Measurements from ENCODE around the gene SLC12A7. TPM values are rescaled to one million over a fixed set of nuclear protein-coding genes. Genes with fewer than 3 reads are reported as not detected.

Gene SLC12A7
- polyA plus RNA-seq, 1 donor (not counting 4 experiments of a cell fraction or from before 2014, with no cell fraction given), result 1.5 TPM

DNA sequence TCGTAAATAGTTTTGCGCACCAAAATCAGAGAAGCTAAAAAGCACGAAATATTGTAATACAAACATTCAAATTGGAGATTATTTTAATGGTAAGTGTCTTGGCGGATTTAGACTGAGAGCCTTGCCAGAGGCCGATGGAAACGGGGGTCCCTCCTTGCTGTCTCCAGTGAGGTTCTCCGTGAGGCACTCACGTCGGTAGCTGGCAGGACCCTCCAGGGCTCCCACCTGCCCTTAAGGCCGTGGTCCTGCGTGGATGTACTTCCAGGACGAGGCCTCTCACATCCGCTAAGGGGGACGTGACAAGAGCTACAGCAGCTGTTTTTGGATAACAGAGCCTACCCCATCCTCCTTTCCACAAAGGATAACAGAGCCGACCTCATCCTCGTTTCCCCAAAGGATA is 95.4 kb downstream of the SLC12A7 start:
- TF ChIP-seq, protein P1, sequence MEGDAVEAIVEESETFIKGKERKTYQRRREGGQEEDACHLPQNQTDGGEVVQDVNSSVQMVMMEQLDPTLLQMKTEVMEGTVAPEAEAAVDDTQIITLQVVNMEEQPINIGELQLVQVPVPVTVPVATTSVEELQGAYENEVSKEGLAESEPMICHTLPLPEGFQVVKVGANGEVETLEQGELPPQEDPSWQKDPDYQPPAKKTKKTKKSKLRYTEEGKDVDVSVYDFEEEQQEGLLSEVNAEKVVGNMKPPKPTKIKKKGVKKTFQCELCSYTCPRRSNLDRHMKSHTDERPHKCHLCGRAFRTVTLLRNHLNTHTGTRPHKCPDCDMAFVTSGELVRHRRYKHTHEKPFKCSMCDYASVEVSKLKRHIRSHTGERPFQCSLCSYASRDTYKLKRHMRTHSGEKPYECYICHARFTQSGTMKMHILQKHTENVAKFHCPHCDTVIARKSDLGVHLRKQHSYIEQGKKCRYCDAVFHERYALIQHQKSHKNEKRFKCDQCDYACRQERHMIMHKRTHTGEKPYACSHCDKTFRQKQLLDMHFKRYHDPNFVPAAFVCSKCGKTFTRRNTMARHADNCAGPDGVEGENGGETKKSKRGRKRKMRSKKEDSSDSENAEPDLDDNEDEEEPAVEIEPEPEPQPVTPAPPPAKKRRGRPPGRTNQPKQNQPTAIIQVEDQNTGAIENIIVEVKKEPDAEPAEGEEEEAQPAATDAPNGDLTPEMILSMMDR (optimal IDR thresholded peaks at IDR 0.05 in 1 of 3, IDR thresholded peaks at IDR 0.05 in 1 of 3, conservative IDR thresholded peaks at IDR 0.05 in 1 of 3; ENCODE audit: extremely low read depth in 1 of 3, insufficient read depth in 2 of 3, low read length in 3 of 3), result no peak
- no peak for TF ChIP-seq EZH2 (IDR thresholded peaks at IDR 0.05; ENCODE audit: low read length)
- Histone ChIP-seq H3K9me3 (ENCODE audit: control insufficient read depth, low read depth, low read length) (no peaks in the 10 kb centered on the region), H3K36me3 (ENCODE audit: control insufficient read depth in 2 of 2, extremely low read depth in 1 of 2, insufficient read depth in 2 of 2, low read length in 2 of 2) (no peaks in the 10 kb centered on the region), H4K20me1 (ENCODE audit: control insufficient read depth, extremely low read depth, insufficient read depth, low read length) (no peaks in the 10 kb centered on the region), H2AFZ (ENCODE audit: control insufficient read depth, low read length) (no peak overlapping the region), H3K4me2 (ENCODE audit: control insufficient read depth, extremely low read depth, insufficient read depth, low read depth, low read length) (no peak overlapping the region), H3K9me1 (ENCODE audit: control insufficient read depth, extremely low read depth, insufficient read depth, low read length) (no peaks in the 10 kb centered on the region), H3K79me2 (ENCODE audit: control insufficient read depth, insufficient read depth, low read length) (no peaks in the 10 kb centered on the region), H3K27me3 (ENCODE audit: control insufficient read depth, extremely low read depth, insufficient read depth, low read length) (peaks cover 49% of the 10 kb centered on the region), H3K4me1 (ENCODE audit: control insufficient read depth, extremely low read depth, insufficient read depth, low read length) (no peaks in the 10 kb centered on the region), H3K4me3 (ENCODE audit: control insufficient read depth in 2 of 3, extremely low read depth in 1 of 3, insufficient read depth in 2 of 3, low read depth in 1 of 3, low read length in 3 of 3) (no peak overlapping the region), H3K9ac (ENCODE audit: control insufficient read depth, extremely low read depth, insufficient read depth, low read length) (no peak overlapping the region), H3K27ac (ENCODE audit: control insufficient read depth, insufficient read depth, low read length) (no peak overlapping the region)
- DNase-seq (ENCODE audit: low read depth, low spot score), result no peak
- dilution Hi-C loops (cut with MboI; ENCODE audit: extremely low pct_ligation_motif_present, low sequenced_read_pairs), result no loop called here
- no peak for FAIRE-seq

GRCh38 chr5:1016036-1016435 is 95.8 kb downstream of the SLC12A7 start:
- H3K27me3 ChIP-seq (ENCODE audit: control insufficient read depth, extremely low read depth, insufficient read depth, low read length), result peaks cover 54% of the 10 kb centered on the region
- no peak for DNase-seq (ENCODE audit: low read depth, low spot score)
- no peak overlapping the region for H3K9ac ChIP-seq (ENCODE audit: control insufficient read depth, extremely low read depth, insufficient read depth, low read length)
- H3K79me2 ChIP-seq (ENCODE audit: control insufficient read depth, insufficient read depth, low read length), result no peaks in the 10 kb centered on the region
- no peaks in the 10 kb centered on the region for H3K9me3 ChIP-seq (ENCODE audit: control insufficient read depth, low read depth, low read length)
- no peak overlapping the region for H2AFZ ChIP-seq (ENCODE audit: control insufficient read depth, low read length)
- no peaks in the 10 kb centered on the region for H3K9me1 ChIP-seq (ENCODE audit: control insufficient read depth, extremely low read depth, insufficient read depth, low read length)
- dilution Hi-C loops (cut with MboI; ENCODE audit: extremely low pct_ligation_motif_present, low sequenced_read_pairs), result no loop called here
- no peaks in the 10 kb centered on the region for H3K36me3 ChIP-seq (ENCODE audit: control insufficient read depth in 2 of 2, extremely low read depth in 1 of 2, insufficient read depth in 2 of 2, low read length in 2 of 2)
- H4K20me1 ChIP-seq (ENCODE audit: control insufficient read depth, extremely low read depth, insufficient read depth, low read length), result no peaks in the 10 kb centered on the region
- no peaks in the 10 kb centered on the region for H3K4me1 ChIP-seq (ENCODE audit: control insufficient read depth, extremely low read depth, insufficient read depth, low read length)
- H3K4me3 ChIP-seq (ENCODE audit: control insufficient read depth in 2 of 3, extremely low read depth in 1 of 3, insufficient read depth in 2 of 3, low read depth in 1 of 3, low read length in 3 of 3), result no peak overlapping the region
- H3K27ac ChIP-seq (ENCODE audit: control insufficient read depth, insufficient read depth, low read length), result no peak overlapping the region
- TF ChIP-seq EZH2 (IDR thresholded peaks at IDR 0.05; ENCODE audit: low read length), result no peak
- TF ChIP-seq, protein P1 (optimal IDR thresholded peaks at IDR 0.05 in 1 of 3, IDR thresholded peaks at IDR 0.05 in 1 of 3, conservative IDR thresholded peaks at IDR 0.05 in 1 of 3; ENCODE audit: extremely low read depth in 1 of 3, insufficient read depth in 2 of 3, low read length in 3 of 3), result no peak
- no peak for FAIRE-seq
- H3K4me2 ChIP-seq (ENCODE audit: control insufficient read depth, extremely low read depth, insufficient read depth, low read depth, low read length), result no peak overlapping the region

Measured in keratinocyte (primary cell).